ENCODE results near the gene MYCT1. TPM values are rescaled to one million over a fixed set of nuclear protein-coding genes. Genes with fewer than 3 reads are reported as not detected.

The MYCT1 gene, protein sequence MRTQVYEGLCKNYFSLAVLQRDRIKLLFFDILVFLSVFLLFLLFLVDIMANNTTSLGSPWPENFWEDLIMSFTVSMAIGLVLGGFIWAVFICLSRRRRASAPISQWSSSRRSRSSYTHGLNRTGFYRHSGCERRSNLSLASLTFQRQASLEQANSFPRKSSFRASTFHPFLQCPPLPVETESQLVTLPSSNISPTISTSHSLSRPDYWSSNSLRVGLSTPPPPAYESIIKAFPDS
- total RNA-seq: not detected

DNA sequence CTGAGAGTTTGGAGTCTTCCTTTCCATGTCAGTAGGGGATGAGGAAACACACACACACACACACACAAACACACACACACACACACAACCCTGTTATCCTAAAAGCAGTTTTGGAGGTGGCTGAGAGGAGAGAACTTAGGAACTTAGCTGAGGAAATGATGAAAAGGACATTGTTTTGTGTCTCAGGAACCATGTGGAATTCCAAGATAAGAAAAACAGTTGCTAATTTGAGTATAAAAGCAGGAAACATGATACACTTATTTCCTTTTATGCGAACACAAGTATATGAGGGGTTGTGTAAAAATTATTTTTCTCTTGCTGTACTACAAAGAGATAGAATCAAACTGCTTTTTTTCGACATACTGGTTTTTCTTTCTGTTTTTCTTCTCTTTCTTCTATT lies at the start of gene MYCT1:
Gene MYCT1, plus strand, starts transcription at position 264 of the 400 bp plus-strand sequence. Its CDS starts 6 bp downstream, at position 270.
- CTCF ChIA-PET: no interaction called here
- POLR2A ChIA-PET: no interaction called here
- no peak within 1 kb of the TSS for H3K4me3 Mint-ChIP-seq

DNA sequence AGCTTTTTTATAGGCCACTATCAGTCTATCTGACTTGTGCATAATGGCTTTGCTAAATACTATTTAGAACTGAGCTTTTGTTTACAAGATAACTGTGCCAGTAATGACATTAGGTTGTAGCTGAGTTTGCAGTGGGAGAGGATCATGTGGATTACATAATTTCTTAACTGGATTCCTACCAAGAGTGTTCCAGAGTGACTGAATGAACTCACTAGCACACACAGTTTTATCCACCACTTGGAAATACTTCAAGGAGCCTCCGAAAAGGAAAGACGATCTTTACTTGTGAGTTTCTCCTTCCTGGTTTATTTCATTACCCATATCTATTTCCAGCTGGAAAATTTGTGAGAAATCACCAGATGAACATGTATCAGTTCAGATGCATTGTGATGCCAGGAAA lies 49.6 kb upstream of the MYCT1 start:
- no peaks in the 10 kb centered on the region for H3K36me3 Mint-ChIP-seq (ENCODE audit: low read depth)
- peaks cover 19% of the 10 kb centered on the region for H3K27me3 Mint-ChIP-seq
- no peak overlapping the region for H3K27ac Mint-ChIP-seq
- TF ChIP-seq, protein P1, sequence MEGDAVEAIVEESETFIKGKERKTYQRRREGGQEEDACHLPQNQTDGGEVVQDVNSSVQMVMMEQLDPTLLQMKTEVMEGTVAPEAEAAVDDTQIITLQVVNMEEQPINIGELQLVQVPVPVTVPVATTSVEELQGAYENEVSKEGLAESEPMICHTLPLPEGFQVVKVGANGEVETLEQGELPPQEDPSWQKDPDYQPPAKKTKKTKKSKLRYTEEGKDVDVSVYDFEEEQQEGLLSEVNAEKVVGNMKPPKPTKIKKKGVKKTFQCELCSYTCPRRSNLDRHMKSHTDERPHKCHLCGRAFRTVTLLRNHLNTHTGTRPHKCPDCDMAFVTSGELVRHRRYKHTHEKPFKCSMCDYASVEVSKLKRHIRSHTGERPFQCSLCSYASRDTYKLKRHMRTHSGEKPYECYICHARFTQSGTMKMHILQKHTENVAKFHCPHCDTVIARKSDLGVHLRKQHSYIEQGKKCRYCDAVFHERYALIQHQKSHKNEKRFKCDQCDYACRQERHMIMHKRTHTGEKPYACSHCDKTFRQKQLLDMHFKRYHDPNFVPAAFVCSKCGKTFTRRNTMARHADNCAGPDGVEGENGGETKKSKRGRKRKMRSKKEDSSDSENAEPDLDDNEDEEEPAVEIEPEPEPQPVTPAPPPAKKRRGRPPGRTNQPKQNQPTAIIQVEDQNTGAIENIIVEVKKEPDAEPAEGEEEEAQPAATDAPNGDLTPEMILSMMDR (IDR thresholded peaks at IDR 0.05): no peak
- no peak for DNase-seq
- H3K9me3 Mint-ChIP-seq: no peaks in the 10 kb centered on the region
- POLR2A ChIA-PET: no interaction called here
- ATAC-seq: no peak
- H3K4me1 Mint-ChIP-seq (ENCODE audit: low read depth): no peaks in the 10 kb centered on the region
- CTCF ChIA-PET: no interaction called here
- intact Hi-C loops (cut with micrococcal nuclease): no loop called here
- H3K4me3 Mint-ChIP-seq: no peak overlapping the region

More for the DNA sequence above, at the start of gene MYCT1:
- no peak within 1 kb of the TSS for H3K27ac Mint-ChIP-seq
- H3K27me3 Mint-ChIP-seq: peaks cover 14% of the 10 kb centered on the region
- H3K36me3 Mint-ChIP-seq (ENCODE audit: low read depth): no peaks in the 10 kb centered on the region
- intact Hi-C loops (cut with micrococcal nuclease): no loop called here
- no peaks in the 10 kb centered on the region for H3K9me3 Mint-ChIP-seq
- TF ChIP-seq, protein P1 (IDR thresholded peaks at IDR 0.05): no peak
- no peak for ATAC-seq
- DNase-seq: no peak
- H3K4me1 Mint-ChIP-seq (ENCODE audit: low read depth): no peaks in the 10 kb centered on the region

DNA sequence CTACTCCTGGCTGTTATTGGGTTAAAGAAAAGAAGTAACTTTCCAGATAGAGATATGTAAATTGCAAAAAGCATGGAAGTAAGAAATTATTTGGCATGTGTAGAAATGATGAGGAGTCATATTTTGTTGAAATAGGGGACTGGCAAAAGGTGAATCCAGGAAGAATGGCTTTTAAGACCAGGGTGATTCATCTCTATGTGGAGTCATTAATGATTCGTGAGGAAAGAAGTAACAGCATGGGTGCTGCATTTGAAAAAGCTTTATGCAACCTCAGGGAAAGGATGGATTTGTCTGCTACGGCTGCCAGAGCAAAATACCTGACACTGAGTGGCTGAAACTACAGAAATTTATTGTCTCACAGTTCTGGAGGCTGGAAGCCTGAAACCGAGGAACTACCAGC lies 45.7 kb upstream of the MYCT1 start:
- TF ChIP-seq, protein P1 (IDR thresholded peaks at IDR 0.05): no peak
- Mint-ChIP-seq H3K36me3 (ENCODE audit: low read depth) (no peaks in the 10 kb centered on the region), H3K9me3 (no peaks in the 10 kb centered on the region), H3K4me1 (ENCODE audit: low read depth) (no peaks in the 10 kb centered on the region), H3K4me3 (no peak overlapping the region), H3K27me3 (peaks cover 16% of the 10 kb centered on the region), H3K27ac (no peak overlapping the region)
- ATAC-seq: no peak
- intact Hi-C loops (cut with micrococcal nuclease): no loop called here
- ChIA-PET CTCF (no interaction called here), POLR2A (no interaction called here)
- DNase-seq: no peak

DNA sequence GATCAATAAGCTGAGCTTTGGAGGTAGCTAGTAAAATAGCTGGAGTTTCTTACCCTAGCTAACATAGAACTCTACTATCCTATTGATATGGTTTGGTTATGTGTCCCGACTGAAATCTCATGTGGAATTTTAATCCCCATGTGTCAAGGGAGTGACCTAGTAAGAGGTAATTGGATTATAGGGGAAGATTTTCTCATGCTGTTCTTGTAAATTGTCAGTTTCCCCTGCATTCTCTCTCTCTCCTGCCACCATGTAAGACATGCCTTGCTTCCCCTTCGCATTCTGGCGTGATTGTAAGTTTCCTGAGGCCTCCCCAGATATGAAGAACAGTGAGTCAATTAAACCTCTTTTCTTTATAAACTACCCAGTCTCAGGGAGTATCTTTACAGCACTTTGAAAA lies 35.9 kb upstream of the MYCT1 start:
- no peak overlapping the region for H3K4me3 Mint-ChIP-seq
- POLR2A ChIA-PET: no interaction called here

DNA sequence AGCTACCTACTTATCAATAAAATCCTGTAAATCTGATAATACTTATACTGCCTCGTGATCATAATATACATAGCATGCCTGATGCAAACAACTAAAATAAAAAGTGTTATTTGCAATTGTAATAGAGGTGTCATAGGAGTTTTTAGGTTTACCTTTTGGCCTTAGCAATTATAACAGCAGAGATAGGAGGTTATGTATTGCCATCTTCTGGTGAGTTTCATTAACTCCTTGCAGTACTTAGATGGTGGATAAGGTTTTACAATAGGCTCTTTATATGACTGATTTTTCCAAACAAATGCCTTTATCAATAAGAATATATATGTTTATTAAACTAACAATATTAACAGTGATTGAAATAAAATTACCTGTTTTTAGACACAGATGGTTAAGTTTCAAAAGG lies 27.8 kb upstream of the MYCT1 start:
- DNase-seq (no peak), ATAC-seq (no peak)
- POLR2A ChIA-PET: no interaction called here
- Mint-ChIP-seq H3K36me3 (ENCODE audit: low read depth) (no peaks in the 10 kb centered on the region), H3K9me3 (no peaks in the 10 kb centered on the region), H3K4me1 (ENCODE audit: low read depth) (no peaks in the 10 kb centered on the region), H3K27ac (no peak overlapping the region), H3K4me3 (no peak overlapping the region), H3K27me3 (peaks cover 16% of the 10 kb centered on the region)
- CTCF ChIA-PET: interaction anchor here (1.7 to 1.8 kb wide), 2 partner anchors 117 to 118 kb away, joined by 4 to 11 read pairs; no protein-coding TSS in a partner anchor
- TF ChIP-seq, protein P1 (IDR thresholded peaks at IDR 0.05): peak; percentile 26
- intact Hi-C loops (cut with micrococcal nuclease): no loop called here

More for the DNA sequence above, 35.9 kb upstream of the MYCT1 start:
- no peak for DNase-seq
- H3K9me3 Mint-ChIP-seq: no peaks in the 10 kb centered on the region
- H3K27me3 Mint-ChIP-seq: no peaks in the 10 kb centered on the region
- no peak overlapping the region for H3K27ac Mint-ChIP-seq
- ATAC-seq: no peak
- CTCF ChIA-PET: no interaction called here
- TF ChIP-seq, protein P1 (IDR thresholded peaks at IDR 0.05): no peak
- H3K4me1 Mint-ChIP-seq (ENCODE audit: low read depth): no peaks in the 10 kb centered on the region
- intact Hi-C loops (cut with micrococcal nuclease): no loop called here
- no peaks in the 10 kb centered on the region for H3K36me3 Mint-ChIP-seq (ENCODE audit: low read depth)
